IPS-NIHi7 (cell line): ENCODE data around the gene TMEM250.

Source experiments
- DNase-seq: peaks from one replicate; pipeline ENCODE4 v3.0.0; 2012; ENCODE audit warnings: mixed read lengths; ENCODE audit errors: extremely low spot score

The TMEM250 gene

DNA sequence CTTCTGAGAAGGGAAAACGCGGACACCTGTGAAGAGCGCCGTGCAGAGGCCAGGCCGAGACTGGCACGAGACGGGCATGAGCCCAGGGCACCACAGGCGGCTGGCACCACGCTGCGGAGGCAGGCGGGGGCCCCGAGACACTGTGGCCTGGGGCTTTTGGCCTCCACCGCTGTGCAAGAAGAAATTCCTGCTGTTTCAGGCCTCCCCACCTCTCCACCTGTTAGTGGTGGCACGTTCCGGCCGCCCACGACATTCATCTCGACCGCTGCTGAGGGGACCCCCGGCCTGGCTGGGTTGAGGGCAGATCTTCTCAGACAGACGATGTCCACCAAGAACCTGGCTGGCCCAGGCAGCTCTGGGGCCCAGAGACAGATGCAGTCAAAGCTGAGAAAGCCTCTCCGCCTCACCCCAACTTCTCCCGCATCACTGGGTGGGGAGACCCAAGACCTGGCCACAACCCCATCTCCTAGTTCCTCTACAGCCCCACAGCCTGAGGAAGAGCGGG is 35.1 kb downstream of the TMEM250 start:
- DNase-seq = no peak

DNA sequence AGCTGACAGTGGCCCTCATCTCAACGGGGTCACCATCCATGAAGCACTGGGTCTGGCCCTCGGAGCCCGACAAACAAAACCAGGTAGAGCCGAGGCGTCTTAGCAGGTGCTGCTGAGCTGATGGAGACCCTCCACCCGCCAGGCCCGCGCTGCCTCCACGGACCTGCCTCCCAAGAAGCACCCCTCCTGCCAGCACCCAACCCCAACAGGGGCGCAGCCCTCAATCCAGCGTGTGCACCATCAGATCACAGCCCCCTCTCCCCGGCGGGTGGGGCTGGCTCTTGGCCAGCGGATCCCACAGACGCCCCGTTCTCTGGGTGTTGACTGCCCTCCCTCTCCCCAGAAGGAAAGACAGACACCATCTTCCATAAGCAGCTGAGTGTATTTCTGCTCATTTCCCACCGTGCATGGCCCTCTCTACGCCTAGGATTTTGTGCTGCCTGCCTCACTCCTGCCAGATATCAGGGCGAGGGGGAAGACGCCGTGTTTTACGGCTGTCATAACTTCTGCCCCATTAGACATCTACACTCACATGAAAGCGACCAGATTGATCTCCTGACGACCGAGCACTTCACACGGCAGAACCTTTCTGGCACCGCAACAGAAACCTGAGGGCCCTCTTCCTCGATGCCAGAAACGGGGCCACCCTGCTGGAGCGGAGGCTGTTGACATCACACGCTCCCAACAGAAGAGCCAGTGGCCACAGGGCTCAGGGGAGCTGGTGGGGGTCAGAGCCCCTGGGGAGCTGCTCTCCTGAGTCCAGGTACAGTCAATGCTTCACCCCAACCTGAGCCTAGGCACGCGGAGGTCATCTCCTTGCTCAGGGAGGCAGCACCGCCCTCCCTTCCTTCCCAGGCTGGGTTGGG is 35.9 kb downstream of the TMEM250 start:
- DNase-seq = no peak

DNA sequence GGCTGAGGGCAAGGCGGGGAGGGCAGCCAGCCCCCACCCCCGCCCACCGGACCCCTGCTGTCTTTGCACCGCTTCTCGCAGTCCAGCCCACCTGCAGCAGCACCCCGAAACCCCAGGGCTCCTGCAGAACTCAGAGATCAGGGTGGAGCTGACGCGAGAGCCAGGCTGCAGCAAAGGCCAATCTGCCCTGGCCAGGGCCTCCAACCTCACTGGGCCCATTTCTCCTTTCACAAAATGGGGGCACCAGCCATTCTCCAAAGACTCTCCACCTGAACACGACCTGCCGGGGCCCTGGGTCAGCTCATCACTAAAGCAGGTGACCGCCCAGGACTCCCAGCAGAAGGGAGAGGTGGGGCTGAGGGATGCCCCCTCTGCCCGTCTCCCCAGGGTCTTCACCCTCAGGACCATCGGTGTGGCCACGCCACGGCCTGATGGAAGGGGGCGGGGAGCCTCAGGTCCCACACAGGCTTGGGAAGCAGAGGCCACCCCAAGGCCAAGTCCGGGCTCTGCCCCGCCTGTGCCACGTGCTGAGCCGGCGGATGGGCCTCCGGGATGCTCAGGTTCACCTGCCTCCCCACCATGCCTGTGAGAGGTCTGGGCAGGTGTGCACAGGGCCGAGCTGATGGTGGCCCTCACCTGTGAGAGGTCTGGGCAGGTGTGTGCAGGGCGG is 36.7 kb downstream of the TMEM250 start:
- no peak for DNase-seq

DNA sequence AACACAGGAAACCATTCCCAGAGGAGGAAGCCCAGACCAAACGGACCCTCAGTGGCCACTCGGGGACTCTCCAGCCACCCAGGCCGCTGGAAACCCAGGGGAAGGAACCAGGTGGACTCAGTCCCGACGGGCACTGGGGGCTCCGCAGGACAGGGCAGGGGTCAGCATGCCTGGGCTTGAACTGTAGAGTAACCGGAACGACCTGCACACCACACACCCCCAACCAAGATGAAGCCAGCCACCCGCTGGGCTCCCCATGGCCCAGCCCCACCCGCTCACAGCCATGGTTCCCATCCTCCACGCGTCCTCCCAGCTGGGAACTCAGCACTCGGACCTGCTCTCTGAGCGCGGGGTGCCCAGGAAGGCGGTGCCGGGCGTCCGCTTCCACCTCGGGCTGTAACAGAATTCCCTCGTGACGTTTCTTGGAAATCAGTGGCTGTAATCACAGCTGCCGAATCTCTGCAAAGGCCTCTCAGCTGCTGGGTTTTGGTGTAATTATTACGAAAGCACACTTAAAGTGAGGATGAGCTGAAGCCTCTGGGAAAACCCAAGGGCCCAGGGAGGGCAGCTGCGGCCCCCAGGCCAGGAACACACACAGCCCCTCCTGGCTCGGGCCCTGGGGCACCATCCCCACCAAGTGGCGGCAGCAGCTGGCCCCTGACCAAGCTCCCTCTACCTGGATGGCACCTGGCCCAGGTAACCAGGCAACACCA is 37.4 kb downstream of the TMEM250 start:
- no peak for DNase-seq

DNA sequence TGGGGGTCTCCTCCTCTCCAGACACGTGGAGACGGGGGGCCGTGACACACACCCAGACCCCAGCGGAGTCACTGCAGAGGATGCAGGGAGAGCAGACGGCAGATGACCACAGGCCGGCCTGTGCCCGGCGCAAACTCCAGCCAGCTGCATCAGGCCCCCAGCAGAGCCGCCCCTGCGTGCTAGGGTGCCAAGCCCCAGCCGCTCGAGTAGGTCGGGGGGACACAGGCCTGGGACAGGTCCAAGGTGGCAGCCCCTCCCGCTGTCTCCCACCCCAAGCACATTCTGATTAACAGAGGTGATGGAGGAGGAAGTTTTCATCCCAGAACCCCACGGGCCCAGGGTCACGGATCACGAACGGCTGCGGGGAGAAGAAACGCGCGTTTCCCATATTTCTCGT is 38.0 kb downstream of the TMEM250 start:
- no peak for DNase-seq

DNA sequence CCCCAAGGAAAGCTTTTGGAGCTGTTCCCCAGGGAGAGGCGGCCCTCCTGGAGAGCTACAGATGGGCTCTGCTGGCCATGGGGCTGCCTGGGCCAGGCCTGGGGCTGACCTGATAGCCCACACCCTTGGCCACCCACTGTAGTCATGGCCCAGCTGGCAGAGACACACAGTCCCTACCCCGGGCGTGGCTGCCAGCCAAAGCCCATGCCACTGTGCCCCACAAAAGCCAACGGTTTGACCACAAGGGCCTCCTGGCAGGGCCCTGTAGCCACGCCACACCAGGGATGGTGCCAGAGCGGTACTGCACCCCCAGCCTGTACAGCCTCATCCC is 38.8 kb downstream of the TMEM250 start:
- no peak for DNase-seq

DNA sequence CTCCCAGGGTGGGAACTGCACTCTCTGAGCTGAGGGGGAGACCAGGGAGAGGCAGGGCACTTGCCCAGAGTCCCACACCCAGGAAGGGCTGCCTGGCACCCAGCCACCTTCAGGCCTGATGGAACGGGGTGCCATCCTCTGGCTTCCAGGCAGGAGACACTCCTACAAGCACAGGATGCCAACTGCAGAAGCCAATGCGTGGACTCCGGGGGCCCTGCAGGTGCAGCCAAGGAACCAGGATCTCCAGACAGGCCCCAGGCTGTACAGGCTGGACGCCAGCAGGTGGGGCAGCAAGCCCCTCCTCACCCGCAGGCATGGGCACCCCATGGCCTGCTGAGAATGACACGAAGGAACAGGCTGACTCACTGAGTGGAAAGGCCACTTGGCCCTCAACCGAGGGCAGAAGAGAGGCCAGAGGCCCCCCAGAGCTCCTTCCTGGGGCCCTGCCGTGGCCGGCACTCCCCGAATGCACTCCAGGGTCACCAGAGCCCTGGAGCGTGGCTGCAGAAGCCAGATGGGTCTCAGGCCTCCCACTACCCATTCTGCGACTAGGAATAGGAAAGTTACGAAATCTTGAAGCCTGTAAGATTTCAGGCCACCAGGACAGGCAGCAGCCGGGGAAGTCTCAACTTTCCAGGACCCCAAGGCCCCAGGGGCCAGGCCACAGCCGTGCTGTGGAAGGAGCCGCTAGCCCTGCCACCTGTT is 39.3 kb downstream of the TMEM250 start:
- DNase-seq = no peak

DNA sequence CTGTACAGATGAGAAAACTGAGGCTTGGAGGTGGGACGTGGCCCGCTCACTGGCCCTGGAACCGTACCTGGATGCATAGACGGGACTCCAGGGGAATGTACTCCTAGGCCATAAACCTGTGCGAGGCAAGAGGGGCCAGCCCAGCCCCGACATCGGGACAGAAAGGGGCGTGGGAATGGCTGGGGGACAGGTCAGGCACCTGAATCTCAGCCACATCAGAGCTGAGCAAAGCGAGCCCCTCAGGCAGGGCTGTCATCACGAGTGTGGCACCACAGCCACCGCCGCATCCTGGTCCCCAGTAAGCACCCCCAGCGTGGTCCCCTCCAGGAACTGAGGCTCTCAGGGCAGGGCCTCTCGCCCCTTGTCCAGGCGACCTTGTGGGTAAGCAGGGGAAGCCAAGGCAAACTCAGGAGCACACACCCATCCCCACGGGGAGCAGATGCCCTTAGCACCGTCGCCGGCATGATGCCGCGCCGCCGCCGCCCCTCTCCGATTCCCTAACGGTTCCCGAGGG is 40.1 kb downstream of the TMEM250 start:
- no peak for DNase-seq

DNA sequence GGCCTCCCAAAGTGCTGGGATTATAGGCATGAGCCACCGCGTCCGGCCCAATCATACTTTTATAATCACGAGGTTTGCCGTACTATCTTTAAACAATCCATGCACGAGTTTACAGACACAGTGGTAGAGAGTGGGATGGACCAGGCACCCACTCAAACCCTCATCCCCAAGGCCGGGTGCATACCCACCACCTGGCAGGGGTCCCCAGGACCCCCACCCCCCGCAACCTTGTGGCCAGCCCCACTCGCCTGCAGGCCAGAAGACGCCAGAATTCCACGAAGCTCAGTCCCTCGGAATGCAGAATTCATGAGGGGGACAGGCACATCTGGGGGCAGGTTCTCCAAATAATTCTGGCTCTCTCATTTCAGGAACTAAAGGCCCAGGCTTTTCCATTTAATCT is 40.7 kb downstream of the TMEM250 start:
- DNase-seq = no peak

DNA sequence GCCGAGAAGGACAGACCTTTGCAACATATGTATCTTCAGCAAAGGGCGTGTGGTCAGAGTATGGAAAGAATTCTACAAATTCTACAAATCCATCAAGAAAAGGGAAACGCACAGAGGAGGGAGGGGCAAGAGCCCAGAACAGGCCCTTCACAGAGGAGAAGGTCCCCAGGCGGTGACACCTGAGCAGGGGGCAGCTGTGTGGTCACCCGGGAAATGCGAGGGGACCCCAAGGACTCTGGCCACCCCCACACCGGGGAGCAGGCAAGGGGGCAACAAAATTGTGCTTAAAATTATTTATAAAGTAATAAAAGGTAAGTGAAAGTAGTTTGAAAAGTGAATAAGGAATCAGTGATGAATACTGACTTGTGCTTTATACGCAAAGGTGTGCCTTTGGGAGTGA is 41.2 kb downstream of the TMEM250 start:
- DNase-seq = no peak

DNA sequence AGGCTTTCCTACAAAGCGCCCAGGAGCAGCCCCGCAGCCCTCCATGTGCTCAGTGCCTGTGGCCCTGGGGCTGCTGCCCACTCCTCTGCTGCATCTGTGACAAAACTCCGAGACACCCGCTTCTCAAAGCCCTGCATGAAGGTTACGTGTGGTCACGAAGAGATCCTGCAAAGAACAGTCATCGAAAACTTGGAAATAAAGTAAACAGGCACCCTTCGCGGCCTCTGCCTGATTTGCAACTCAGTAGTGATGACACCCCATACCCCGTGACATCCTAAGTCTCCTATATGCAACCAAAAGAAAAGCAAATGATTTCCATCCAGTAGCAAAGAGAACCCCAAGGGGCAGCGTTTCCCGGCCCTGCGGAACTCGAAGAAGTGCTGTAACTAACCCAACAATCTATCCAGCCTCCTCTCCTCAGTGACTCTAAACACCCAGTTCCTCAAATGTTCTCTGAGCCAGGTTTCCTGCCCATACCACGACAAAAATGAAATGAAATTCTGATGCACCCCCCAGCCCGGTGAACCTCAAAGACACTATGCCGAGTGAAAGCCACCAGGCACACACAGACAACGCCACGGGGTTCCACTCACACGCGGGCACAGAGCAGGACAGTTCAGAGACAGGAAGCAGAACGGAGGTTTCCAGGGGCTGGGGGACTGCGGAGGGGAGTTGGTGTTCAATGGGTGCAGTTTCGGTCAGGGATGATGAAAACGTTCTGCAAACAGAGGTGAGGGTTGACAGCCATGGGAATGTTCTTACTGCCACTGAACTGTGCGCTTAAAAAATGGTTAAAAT is 42.6 kb downstream of the TMEM250 start:
- no peak for DNase-seq

DNA sequence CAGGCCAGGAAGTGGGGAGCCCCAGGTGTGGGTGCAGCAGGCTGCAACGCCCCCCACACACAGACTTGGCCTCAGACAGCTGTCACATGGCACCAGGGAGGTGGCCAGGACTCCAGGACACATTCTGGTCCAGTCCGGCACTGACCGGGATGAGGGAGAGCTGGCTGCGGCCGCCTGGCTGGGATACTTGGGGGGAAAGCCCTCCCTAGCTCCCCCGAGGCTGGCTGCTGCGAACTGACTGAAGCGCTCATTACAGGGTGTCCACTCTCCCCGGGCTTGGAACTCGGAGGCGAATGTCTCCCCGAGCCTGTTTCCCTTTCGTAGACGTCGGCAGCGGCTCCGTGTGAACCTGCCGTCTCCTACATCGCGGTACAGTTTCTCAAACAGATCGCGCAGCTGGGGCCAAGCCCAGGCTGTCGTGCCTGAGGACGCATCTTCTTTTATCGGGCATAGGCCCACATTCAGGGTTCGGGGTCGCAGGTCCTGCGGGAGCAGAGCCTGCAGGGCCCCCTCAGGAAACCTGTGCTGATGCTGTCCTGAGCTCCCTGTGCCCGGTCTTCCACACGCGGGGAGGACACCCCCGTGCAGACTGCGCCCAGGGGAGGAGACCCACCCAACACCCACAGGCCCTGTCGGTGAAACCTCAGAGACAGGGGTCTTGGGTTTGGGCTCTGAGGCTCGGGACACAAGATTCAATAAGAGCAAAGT is 43.4 kb downstream of the TMEM250 start:
- DNase-seq = no peak

DNA sequence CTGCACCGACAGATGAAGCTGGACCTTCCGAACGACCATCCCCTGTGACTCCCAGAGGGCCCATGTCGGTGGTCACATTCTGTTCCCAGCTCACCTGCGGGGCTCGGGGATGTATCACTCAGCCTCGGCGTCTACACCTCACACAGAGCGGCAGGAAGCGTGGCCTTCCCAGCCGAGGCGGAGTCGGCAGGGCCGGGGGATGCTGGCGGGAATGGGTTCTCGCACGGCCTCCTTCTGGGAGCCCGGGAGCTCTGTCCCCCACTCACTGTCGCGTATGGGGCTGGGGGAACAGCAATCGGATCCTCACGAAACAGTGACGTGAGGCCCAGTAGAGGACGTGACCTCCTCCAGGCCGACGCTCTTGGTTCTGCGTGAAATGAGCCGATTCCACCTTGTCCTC is 44.0 kb downstream of the TMEM250 start:
- no peak for DNase-seq
